LNCaP clone FGC (cell line): ENCODE measurements around the gene OR1A2.
"Not testable (repeated sequence)": the region's sequence is repeated elsewhere in the genome, so short reads cannot be mapped to it uniquely, and the experiment has no call there.

Experiments used
- DNase-seq: peaks from one replicate; pipeline ENCODE4 v3.0.0-alpha.2; 2011; ENCODE audit warnings: low read depth
- H3K4me3 ChIP-seq: 2 replicates; pipeline ENCODE4 v1.5.1; 2011; ENCODE audit warnings: mild to moderate bottlenecking, low read depth, low read length, control low read depth
- CTCF ChIP-seq: IDR thresholded peaks from 2 replicates; pipeline ENCODE4 v1.5.1; 2012; ENCODE audit warnings: mild to moderate bottlenecking; ENCODE audit not compliant: control insufficient read depth, insufficient read depth; ENCODE audit errors: extremely low read depth

Gene OR1A2

DNA sequence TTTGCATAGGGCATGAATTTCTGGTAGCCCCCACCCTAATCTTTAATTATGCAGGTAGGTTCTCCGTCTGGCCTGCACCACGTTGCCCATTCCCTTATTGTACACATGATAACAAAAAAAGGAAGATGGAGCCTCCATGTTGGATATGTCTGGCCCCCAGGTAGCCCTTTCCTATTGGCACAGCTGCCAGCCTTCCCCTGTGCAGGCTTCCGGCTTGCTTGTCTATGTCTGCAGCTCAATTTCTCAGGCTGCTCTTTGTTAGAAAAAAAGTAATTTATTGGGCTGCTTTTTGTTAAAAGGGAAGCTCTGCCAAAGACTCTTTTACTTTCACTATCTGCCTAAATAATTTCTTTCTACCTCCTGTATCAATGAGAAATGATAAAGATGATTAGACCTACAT, 15.7 kb downstream of the OR1A2 start:
- H3K4me3 ChIP-seq: no peak overlapping the region
- no peak for TF ChIP-seq CTCF
- no peak for DNase-seq

DNA sequence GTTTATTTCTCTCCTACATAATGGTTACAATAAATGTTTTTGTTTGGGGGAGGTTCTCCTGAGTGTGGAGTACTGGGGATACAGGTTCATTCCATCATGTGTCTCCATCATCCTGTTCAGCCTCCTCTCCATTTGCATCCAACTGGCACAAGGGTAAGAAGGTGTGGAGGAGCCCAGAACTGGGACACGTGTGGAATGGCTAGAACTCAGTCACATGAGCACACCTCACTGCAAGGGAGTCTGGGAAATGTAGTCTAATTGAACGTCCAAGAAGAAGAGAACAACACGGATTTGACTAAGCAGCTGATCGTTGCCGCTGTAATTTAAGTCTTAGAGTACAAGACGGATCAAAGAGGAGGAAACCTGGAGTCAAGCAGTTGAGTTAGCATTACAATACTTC, 16.3 kb downstream of the OR1A2 start:
- DNase-seq: no peak
- H3K4me3 ChIP-seq: no peak overlapping the region

DNA sequence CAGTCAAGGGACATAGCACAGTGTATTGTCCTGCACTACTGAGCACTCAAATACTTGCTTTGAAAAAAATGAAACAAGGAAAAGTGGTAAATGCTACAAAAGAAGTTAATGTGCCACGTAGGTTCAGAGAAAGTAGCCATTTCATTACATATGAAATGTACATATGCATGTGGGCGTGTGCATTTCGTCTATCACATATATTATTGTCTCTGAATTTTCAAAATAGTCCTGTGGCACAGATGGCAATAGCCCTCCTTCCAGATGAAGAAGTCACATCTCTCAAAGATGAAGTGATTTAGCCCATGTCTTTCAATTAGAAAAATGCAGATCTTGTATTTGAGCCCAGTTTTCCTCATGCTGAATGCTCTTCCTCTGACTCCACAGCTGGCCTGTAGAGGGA, 22.7 kb downstream of the OR1A2 start:
- not testable (repeated sequence) for H3K4me3 ChIP-seq

More for the DNA sequence above, 16.3 kb downstream of the OR1A2 start:
- TF ChIP-seq CTCF: no peak

DNA sequence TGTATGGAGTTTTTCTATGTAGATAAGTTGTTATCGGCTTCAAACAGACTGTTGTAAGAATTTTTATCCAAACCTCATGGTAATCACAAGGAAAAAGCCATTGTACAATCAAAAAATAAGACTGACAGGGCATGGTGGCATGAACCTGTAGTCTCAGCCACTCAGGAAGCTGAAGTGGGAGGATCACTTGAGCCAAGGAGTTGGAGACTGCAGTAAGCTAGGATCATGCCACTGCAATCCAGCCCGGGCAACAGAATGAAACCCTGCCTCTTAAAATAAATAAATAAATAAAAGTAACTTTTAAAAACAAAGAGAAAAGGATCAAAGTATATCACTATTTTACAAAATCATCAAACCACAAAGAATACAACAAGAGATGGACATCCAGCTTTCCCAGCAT, 24.5 kb downstream of the OR1A2 start:
- no peak for TF ChIP-seq CTCF
- no peak overlapping the region for H3K4me3 ChIP-seq
- DNase-seq: no peak

More for the DNA sequence above, 22.7 kb downstream of the OR1A2 start:
- not testable (repeated sequence) for DNase-seq

- no peak overlapping the region for H3K4me3 ChIP-seq
- no peak for DNase-seq
- no peak for TF ChIP-seq CTCF
These were observed 25.2 kb downstream of the OR1A2 start for GRCh38 chr17:3222505-3222904.

DNA sequence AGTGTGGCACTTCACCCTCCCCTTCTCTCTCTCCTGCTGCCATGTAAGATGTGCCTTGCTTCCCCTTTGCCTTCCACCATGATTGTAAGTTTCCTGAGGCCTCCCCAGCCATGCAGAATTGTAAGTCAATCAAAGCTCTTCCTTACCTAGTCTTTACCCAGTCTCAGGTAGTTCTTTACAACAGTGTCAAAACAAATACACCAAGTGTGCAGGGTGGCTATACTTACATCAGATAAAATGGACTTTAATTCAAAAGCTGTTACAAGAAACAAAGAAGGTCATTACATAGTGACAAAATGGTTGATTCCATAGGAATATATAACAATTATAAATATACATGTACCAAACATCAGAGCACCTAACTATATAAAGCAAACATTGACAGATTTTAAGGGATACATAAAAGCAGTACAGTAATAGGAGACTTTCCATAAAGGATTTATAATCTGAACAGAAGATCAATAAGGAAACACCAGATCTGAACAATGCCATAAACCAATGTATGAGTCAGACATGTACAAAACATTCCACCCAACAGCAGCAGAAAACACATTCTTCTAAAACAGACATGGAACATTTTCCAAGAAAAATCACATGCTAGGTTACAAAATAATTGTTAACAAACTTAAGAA, 27.5 kb downstream of the OR1A2 start:
- DNase-seq, H3K4me3 ChIP-seq: not testable (repeated sequence)

DNA sequence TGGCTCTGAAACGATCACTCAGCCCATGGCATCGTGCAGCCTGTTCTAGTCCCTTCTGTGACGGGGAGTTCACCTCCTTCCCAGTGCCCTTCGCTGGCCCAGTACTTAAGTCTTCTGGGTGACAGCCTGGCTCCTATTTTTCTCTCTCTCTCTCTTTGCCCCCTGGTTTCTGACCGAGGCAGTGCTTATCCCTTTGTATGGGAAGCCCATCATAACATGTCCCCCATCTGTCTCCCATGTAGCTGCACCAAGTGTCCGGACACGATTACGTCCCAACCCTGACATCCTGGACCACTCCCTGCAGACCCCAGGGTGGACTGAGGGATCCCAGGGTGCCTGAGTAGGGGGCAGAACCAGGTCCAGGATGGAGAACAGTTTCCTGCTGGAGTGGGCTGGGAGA, 35.0 kb downstream of the OR1A2 start:
- H3K4me3 ChIP-seq, DNase-seq: not testable (repeated sequence)

DNA sequence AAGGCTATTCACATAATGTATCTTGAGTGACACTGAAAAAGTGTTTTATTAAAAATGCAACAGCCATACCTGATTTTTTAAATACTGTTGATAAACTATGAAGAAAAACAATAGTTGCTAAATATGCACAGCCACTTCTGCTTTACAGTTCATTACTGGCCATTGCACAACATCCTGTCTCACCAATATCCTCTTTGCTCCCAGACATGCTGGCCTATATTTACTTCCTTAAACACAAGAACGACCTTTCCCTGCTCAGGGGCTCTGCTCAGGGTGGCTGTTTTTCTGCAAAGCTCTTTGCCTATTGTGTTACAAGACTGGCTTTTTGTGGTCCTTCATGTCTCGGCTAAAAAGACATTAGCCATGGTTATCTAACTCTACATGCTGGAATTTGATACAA, 41.4 kb downstream of the OR1A2 start:
- not testable (repeated sequence) for H3K4me3 ChIP-seq, DNase-seq

GRCh38 chr17:3241044-3241443, 43.7 kb downstream of the OR1A2 start:
- not testable (repeated sequence) for DNase-seq, H3K4me3 ChIP-seq

DNA sequence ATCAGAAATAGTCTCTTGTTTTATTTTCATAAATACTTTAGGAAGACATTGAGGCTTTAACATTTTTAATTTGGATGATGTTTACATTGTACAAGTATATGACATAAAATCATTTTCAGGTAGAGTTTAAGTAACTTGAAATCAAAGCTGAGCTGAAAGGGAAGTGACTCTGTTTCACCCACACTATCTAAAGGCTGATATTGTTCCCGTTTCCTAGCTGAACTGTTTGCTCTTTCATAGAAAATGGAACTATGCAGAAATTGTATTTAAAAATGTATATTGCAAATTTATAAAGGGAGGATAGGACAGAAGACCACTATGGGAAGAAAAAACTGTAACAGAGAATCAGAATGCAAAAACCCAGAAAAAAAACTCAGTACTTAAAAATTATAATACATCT, 47.5 kb downstream of the OR1A2 start:
- DNase-seq, H3K4me3 ChIP-seq: not testable (repeated sequence)
